Nephron (organoid): ENCODE results near the gene BACH2.

ENCODE experiments used
- H3K27ac Mint-ChIP-seq, 3 experiments: 2 replicates each; pipeline ENCODE4 v1.8.0; 2020; ENCODE audit warnings: mixed read lengths in 3 of 3, mild to moderate bottlenecking in 2 of 3, moderate library complexity in 1 of 3
- H3K27me3 Mint-ChIP-seq: 2 replicates; pipeline ENCODE4 v1.8.0; 2021; ENCODE audit warnings: low read depth, mild to moderate bottlenecking, moderate library complexity, mixed read lengths
- H3K36me3 Mint-ChIP-seq: 2 replicates; pipeline ENCODE4 v1.8.0; 2020; ENCODE audit warnings: low read depth, mixed read lengths
- H3K4me1 Mint-ChIP-seq: 2 replicates; pipeline ENCODE4 v1.8.0; 2020; ENCODE audit warnings: mixed read lengths
- H3K4me3 Mint-ChIP-seq, 3 experiments: 2 replicates each; pipeline ENCODE4 v1.8.0; 2020; ENCODE audit warnings: mild to moderate bottlenecking in 3 of 3, mixed read lengths in 3 of 3, moderate library complexity in 2 of 3
- H3K9me3 Mint-ChIP-seq: 2 replicates; pipeline ENCODE4 v1.8.0; 2020; ENCODE audit warnings: mixed read lengths
- TF ChIP-seq, protein P1 (sequence below), 3 experiments: fragments of 200-600 bp; sonication (generic); IDR thresholded peaks; one replicate each; pipeline ENCODE4 v1.5.0; 2021; ENCODE audit warnings: antibody characterized with exemption in 3 of 3; ENCODE audit not compliant: unreplicated experiment in 3 of 3

BACH2 gene

DNA sequence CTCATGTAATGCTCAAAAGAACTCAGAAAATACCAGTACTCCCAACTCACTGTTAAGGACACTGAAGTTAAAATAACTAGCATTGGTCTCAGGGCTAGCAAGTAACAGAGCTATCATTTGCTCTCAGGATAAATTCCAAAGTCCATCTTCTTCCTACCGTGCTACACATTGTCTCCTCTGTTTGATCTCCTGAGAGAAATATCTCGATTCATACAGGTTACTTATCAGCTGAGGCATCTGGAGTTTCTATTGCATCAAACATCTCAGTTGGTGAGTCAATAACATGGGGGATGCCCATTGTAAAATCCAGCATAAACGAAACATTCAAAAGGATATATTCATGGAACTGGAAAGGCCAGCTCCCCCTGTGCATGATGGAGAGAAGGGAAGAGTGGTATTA lies 147.4 kb downstream of the BACH2 start:
- Mint-ChIP-seq H3K4me1 (peaks cover 25% of the 10 kb centered on the region), H3K27me3 (peaks cover 5% of the 10 kb centered on the region), H3K9me3 (no peaks in the 10 kb centered on the region), H3K27ac (no peak overlapping the region), H3K4me3 (no peak overlapping the region), H3K36me3 (no peaks in the 10 kb centered on the region)
- TF ChIP-seq, protein P1, sequence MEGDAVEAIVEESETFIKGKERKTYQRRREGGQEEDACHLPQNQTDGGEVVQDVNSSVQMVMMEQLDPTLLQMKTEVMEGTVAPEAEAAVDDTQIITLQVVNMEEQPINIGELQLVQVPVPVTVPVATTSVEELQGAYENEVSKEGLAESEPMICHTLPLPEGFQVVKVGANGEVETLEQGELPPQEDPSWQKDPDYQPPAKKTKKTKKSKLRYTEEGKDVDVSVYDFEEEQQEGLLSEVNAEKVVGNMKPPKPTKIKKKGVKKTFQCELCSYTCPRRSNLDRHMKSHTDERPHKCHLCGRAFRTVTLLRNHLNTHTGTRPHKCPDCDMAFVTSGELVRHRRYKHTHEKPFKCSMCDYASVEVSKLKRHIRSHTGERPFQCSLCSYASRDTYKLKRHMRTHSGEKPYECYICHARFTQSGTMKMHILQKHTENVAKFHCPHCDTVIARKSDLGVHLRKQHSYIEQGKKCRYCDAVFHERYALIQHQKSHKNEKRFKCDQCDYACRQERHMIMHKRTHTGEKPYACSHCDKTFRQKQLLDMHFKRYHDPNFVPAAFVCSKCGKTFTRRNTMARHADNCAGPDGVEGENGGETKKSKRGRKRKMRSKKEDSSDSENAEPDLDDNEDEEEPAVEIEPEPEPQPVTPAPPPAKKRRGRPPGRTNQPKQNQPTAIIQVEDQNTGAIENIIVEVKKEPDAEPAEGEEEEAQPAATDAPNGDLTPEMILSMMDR (IDR thresholded peaks at IDR 0.05; ENCODE audit: unreplicated experiment in 3 of 3), result no peak

DNA sequence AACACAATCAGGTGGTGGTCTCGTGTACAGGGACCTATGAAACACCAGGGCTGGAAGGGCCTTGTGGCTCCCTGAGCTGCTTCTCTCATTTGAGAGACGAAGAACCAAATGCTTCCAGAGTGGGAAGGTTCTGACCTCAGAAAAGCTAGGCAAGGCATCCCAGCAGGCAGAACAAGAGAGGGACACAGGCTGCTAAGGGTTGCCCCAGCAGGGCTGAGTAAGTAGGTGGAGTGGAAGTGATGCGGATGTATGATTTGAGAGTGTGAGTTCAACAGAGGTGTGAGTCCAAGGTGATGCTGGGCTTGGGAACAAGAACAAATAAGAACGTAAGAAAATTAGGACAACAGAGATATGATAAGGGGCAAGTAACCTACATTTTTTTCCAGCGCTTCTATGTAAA lies 147.8 kb downstream of the BACH2 start:
- Mint-ChIP-seq H3K4me1 (peaks cover 21% of the 10 kb centered on the region), H3K27me3 (peaks cover 5% of the 10 kb centered on the region), H3K9me3 (no peaks in the 10 kb centered on the region), H3K27ac (no peak overlapping the region), H3K4me3 (no peak overlapping the region), H3K36me3 (no peaks in the 10 kb centered on the region)
- TF ChIP-seq, protein P1 (IDR thresholded peaks at IDR 0.05; ENCODE audit: unreplicated experiment in 3 of 3), result no peak

DNA sequence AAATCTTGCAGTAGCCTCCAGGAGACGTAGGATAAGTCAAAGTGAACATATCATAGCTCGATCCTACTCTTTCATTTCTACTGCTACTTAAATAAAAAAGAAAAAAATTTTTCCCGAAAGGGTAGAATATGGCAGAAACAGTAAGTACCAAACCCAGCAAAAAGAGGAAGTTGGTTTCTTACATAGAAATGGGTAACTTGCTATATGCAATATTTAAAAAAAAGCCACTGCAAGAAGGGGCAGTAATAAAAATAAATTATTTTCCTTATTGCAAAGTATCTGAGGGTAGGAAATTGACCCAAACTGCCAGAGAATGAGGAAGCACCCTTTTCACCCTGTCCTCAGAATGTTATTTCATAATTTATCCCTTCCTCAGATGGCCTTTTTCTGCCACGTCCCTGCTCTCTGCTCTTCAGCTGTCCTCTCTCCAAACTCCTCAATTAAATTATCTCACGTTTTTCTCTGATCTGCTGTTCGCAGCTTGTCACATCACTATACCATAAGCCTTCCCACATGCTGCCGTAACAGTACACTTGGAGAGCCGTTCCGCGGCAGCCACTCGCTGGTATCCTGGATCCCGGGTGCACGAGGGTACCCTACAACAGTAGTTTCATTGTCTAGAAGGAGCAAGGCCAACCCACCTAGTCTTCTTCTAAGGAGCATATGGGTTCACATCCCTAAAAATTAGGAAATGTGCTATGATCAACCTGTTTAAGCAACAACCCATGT lies 149.6 kb downstream of the BACH2 start:
- no peaks in the 10 kb centered on the region for H3K36me3 Mint-ChIP-seq
- H3K27ac Mint-ChIP-seq, result no peak overlapping the region
- peaks cover 5% of the 10 kb centered on the region for H3K27me3 Mint-ChIP-seq
- H3K4me1 Mint-ChIP-seq, result peaks cover 19% of the 10 kb centered on the region
- TF ChIP-seq, protein P1 (IDR thresholded peaks at IDR 0.05; ENCODE audit: unreplicated experiment in 3 of 3), result no peak
- no peaks in the 10 kb centered on the region for H3K9me3 Mint-ChIP-seq
- H3K4me3 Mint-ChIP-seq, result peak overlapping the region in 2 of 3 experiments; percentile 9 to 19

DNA sequence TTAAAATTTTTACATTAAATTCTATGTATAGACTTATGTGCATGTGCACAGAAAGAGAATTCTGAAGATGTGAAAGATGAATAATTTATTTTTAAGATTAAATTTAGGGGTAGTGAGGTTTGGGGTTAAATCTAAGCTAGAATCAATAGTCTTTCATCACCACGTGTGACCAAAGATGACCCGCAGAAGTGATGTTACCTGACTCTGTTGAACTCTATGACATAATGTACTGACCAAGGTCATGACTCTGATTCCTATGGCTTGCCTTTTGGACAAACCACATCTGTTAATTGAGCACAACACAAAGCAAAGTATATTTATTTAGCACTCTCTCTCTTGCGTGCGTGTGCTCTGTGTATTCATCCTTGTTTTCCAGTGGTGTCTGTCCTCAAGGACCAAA lies 150.6 kb downstream of the BACH2 start:
- Mint-ChIP-seq H3K4me1 (peaks cover 19% of the 10 kb centered on the region), H3K9me3 (no peaks in the 10 kb centered on the region), H3K27me3 (peaks cover 5% of the 10 kb centered on the region), H3K4me3 (no peak overlapping the region), H3K27ac (no peak overlapping the region), H3K36me3 (no peaks in the 10 kb centered on the region)
- TF ChIP-seq, protein P1 (IDR thresholded peaks at IDR 0.05; ENCODE audit: unreplicated experiment in 3 of 3), result no peak

DNA sequence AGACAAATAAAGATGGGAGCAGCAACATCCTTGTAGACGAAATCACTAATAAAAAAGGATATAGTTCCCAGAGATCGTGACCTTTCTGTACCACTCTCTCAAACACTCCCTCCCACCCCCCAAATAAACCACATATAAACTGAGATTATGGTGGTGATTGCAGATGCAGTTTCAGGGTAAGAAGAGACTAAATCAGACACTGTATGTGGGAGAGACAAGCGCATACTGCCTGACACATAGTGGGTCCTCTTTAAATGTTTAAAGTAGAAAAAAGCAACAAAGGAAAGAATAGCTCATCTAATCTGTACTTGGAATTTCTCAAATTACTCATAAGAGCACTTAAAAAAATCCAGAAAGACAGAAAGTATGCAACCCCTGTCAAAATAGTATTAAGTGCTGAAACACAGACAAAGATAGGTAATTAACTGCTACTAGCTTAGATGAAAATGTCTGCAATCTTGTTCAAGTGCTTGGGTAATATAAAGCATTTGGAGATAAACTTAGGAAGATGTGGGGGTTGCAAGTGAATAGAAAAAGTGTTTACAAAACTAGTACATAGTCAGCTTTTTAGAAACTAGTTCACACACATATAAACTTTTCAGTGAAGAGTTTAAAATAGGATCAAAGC lies 151.6 kb downstream of the BACH2 start:
- TF ChIP-seq, protein P1 (IDR thresholded peaks at IDR 0.05; ENCODE audit: unreplicated experiment in 3 of 3), result no peak
- no peaks in the 10 kb centered on the region for H3K36me3 Mint-ChIP-seq

DNA sequence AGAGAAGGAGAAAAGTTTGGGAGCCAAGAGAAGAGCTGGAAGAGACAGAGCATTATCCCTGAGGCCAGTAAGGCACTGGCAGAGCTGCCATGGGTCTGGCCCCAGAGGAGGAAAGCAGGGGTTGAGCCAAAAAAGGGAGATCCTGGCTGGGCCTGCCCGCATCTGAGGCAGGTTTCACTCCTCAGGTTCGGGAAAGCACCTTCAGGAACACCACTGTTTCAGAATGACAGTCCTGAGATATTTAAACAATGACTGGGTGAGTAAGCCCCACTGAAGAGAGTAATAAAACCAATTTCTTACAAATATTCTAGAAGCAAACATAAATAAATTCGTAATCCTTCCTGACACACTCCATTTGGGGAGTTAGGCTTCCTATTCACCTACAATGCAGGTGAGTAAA lies 152.2 kb downstream of the BACH2 start:
- Mint-ChIP-seq H3K9me3 (no peaks in the 10 kb centered on the region), H3K27me3 (peaks cover 5% of the 10 kb centered on the region), H3K4me1 (peaks cover 19% of the 10 kb centered on the region), H3K27ac (no peak overlapping the region), H3K36me3 (no peaks in the 10 kb centered on the region), H3K4me3 (no peak overlapping the region)
- TF ChIP-seq, protein P1 (IDR thresholded peaks at IDR 0.05; ENCODE audit: unreplicated experiment in 3 of 3), result no peak

More for the DNA sequence above, 151.6 kb downstream of the BACH2 start:
- H3K27me3 Mint-ChIP-seq, result peaks cover 5% of the 10 kb centered on the region
- no peak overlapping the region for H3K4me3 Mint-ChIP-seq
- no peak overlapping the region for H3K27ac Mint-ChIP-seq
- H3K9me3 Mint-ChIP-seq, result no peaks in the 10 kb centered on the region
- H3K4me1 Mint-ChIP-seq, result peaks cover 19% of the 10 kb centered on the region
